K562 (cell line): ENCODE results near the gene COL16A1.

Experiments
- EP300 ChIP-seq: IDR thresholded peaks from 2 replicates; pipeline ENCODE4 v1.6.1; 2012; ENCODE audit warnings: low read length, improper control_type of control experiment
- FIP1L1 ChIP-seq: fragments of 200-400 bp; formaldehyde crosslinking; IDR thresholded peaks from 2 replicates; pipeline ENCODE4 v1.6.1; 2018; ENCODE audit warnings: mild to moderate bottlenecking, low read depth, low read length; ENCODE audit not compliant: poor library complexity, severe bottlenecking
- NR2C1 ChIP-seq, 2 experiments: fragments of 450-650 bp; IDR thresholded peaks; 2 replicates each; pipeline ENCODE4 v1.6.1; 2017; ENCODE audit warnings: mild to moderate bottlenecking in 2 of 2, antibody characterized with exemption in 1 of 2, inconsistent platforms in 1 of 2, missing compliant biosample characterization in 1 of 2, missing genetic modification characterization in 1 of 2
- SETDB1 ChIP-seq: IDR thresholded peaks from one replicate; pipeline ENCODE4 v1.6.1; 2012; ENCODE audit warnings: low read length, control low read depth, inconsistent platforms
- SMARCA4 ChIP-seq: fragments of 450-650 bp; IDR thresholded peaks from 2 replicates; pipeline ENCODE4 v1.6.1; 2016
- TRIM28 ChIP-seq: fragments of 450-650 bp; IDR thresholded peaks from 2 replicates; pipeline ENCODE4 v1.6.1; 2017
- ZSCAN29 ChIP-seq: fragments of 450-650 bp; IDR thresholded peaks from 2 replicates; pipeline ENCODE4 v1.6.1; 2017
- TF ChIP-seq, protein P1 (sequence below): fragments of 250-450 bp; sonication (Bioruptor Pico); IDR thresholded peaks from 2 replicates; pipeline ENCODE4 v1.4.0; 2020; ENCODE audit warnings: borderline replicate concordance
- TF ChIP-seq, protein P2 (sequence below): sonication (generic); formaldehyde crosslinking; IDR thresholded peaks from 2 replicates; pipeline ENCODE4 v1.8.0; 2022; ENCODE audit warnings: mild to moderate bottlenecking, missing genetic modification reagents
- TF ChIP-seq, protein P3 (sequence below), 3 experiments: IDR thresholded peaks in 2 of 3; conservative IDR thresholded peaks in 1 of 3; 2 replicates each; pipeline ENCODE4 v1.5.1; 2011 to 2012; ENCODE audit warnings: low read length in 3 of 3, mild to moderate bottlenecking in 3 of 3, control low read depth in 2 of 3, improper control_type of control experiment in 1 of 3, inconsistent platforms in 1 of 3, low read depth in 1 of 3, mixed read lengths in 1 of 3, moderate library complexity in 1 of 3; ENCODE audit not compliant: insufficient read depth in 2 of 3
- TF ChIP-seq, protein P4 (sequence below), 2 experiments: fragments of 450-650 bp in 1 of 2; sonication (generic) in 1 of 2; formaldehyde crosslinking in 1 of 2; IDR thresholded peaks in 1 of 2; conservative IDR thresholded peaks in 1 of 2; 2 replicates each; pipeline versions ENCODE4 v1.6.1 to v1.8.1; 2016 to 2023; ENCODE audit warnings: mild to moderate bottlenecking in 2 of 2, moderate library complexity in 2 of 2, inconsistent platforms in 1 of 2, missing genetic modification reagents in 1 of 2
- TF ChIP-seq, protein P5 (sequence below): fragments of 250-450 bp; sonication (Bioruptor Pico); IDR thresholded peaks from 2 replicates; pipeline ENCODE4 v1.4.0; 2020; ENCODE audit warnings: mild to moderate bottlenecking, moderate library complexity, borderline replicate concordance

DNA sequence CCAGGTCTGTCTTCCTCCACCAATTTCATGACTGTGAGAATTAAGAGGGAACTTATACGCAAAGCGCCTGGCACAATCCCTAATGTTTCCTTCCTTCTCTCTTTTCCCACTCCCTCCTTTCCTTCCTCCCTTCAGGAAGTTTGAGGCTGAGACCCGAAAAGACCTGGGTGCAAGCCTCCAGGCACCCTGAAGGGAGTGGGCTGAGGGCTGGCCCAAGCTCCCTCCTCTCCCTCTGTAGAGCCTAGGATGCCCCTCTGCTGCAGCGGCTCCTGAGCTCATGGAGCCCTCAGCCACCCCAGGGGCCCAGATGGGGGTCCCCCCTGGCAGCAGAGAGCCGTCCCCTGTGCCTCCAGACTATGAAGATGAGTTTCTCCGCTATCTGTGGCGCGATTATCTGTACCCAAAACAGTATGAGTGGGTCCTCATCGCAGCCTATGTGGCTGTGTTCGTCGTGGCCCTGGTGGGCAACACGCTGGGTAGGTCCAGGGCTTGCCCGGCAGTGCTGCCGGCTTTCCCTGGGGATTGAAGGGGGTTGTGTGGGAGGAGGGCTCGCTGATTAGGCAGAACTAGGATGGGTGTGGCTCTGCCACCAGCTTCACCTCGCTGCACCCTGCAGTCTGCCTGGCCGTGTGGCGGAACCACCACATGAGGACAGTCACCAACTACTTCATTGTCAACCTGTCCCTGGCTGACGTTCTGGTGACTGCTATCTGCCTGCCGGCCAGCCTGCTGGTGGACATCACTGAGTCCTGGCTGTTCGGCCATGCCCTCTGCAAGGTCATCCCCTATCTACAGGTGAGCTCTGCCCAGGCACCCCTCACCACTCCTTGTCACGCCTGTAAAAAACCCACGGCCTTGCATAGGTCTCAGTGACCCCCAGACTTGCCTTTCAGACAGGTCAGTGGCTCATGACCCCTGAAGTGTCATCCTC, 84.6 kb downstream of the COL16A1 start:
- TF ChIP-seq SMARCA4 (no peak), FIP1L1 (no peak), NR2C1 (IDR thresholded peaks at IDR 0.05) (no peak), NR2C1 (tag; IDR thresholded peaks at IDR 0.05) (no peak), TRIM28 (no peak), EP300 (no peak), SETDB1 (no peak), ZSCAN29 (no peak)
- TF ChIP-seq, protein P1, sequence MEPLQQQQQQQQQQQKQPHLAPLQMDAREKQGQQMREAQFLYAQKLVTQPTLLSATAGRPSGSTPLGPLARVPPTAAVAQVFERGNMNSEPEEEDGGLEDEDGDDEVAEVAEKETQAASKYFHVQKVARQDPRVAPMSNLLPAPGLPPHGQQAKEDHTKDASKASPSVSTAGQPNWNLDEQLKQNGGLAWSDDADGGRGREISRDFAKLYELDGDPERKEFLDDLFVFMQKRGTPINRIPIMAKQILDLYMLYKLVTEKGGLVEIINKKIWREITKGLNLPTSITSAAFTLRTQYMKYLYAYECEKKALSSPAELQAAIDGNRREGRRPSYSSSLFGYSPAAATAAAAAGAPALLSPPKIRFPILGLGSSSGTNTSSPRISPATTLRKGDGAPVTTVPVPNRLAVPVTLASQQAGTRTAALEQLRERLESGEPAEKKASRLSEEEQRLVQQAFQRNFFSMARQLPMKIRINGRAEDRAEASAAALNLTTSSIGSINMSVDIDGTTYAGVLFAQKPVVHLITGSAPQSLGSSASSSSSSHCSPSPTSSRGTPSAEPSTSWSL (CRISPR knock-in tag), result no peak
- TF ChIP-seq, protein P2, sequence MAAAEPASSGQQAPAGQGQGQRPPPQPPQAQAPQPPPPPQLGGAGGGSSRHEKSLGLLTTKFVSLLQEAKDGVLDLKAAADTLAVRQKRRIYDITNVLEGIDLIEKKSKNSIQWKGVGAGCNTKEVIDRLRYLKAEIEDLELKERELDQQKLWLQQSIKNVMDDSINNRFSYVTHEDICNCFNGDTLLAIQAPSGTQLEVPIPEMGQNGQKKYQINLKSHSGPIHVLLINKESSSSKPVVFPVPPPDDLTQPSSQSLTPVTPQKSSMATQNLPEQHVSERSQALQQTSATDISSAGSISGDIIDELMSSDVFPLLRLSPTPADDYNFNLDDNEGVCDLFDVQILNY, result no peak
- TF ChIP-seq, protein P3, sequence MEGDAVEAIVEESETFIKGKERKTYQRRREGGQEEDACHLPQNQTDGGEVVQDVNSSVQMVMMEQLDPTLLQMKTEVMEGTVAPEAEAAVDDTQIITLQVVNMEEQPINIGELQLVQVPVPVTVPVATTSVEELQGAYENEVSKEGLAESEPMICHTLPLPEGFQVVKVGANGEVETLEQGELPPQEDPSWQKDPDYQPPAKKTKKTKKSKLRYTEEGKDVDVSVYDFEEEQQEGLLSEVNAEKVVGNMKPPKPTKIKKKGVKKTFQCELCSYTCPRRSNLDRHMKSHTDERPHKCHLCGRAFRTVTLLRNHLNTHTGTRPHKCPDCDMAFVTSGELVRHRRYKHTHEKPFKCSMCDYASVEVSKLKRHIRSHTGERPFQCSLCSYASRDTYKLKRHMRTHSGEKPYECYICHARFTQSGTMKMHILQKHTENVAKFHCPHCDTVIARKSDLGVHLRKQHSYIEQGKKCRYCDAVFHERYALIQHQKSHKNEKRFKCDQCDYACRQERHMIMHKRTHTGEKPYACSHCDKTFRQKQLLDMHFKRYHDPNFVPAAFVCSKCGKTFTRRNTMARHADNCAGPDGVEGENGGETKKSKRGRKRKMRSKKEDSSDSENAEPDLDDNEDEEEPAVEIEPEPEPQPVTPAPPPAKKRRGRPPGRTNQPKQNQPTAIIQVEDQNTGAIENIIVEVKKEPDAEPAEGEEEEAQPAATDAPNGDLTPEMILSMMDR (IDR thresholded peaks at IDR 0.05 in 2 of 3, conservative IDR thresholded peaks at IDR 0.05 in 1 of 3; ENCODE audit: insufficient read depth in 2 of 3, low read depth in 1 of 3, low read length in 3 of 3), result 0 out of 6 replicates have a peak, but pooled peaks of 1 of the 3 experiments have one; percentile 23
- TF ChIP-seq, protein P4, sequence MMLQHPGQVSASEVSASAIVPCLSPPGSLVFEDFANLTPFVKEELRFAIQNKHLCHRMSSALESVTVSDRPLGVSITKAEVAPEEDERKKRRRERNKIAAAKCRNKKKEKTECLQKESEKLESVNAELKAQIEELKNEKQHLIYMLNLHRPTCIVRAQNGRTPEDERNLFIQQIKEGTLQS (IDR thresholded peaks at IDR 0.05), result no peak
- TF ChIP-seq, protein P4 (CRISPR knock-in tag; conservative IDR thresholded peaks at IDR 0.05), result no peak
- TF ChIP-seq, protein P5, sequence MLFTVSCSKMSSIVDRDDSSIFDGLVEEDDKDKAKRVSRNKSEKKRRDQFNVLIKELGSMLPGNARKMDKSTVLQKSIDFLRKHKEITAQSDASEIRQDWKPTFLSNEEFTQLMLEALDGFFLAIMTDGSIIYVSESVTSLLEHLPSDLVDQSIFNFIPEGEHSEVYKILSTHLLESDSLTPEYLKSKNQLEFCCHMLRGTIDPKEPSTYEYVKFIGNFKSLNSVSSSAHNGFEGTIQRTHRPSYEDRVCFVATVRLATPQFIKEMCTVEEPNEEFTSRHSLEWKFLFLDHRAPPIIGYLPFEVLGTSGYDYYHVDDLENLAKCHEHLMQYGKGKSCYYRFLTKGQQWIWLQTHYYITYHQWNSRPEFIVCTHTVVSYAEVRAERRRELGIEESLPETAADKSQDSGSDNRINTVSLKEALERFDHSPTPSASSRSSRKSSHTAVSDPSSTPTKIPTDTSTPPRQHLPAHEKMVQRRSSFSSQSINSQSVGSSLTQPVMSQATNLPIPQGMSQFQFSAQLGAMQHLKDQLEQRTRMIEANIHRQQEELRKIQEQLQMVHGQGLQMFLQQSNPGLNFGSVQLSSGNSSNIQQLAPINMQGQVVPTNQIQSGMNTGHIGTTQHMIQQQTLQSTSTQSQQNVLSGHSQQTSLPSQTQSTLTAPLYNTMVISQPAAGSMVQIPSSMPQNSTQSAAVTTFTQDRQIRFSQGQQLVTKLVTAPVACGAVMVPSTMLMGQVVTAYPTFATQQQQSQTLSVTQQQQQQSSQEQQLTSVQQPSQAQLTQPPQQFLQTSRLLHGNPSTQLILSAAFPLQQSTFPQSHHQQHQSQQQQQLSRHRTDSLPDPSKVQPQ (CRISPR knock-in tag), result no peak
